Calu3 (cell line): ENCODE results near the gene ACP4. TPM values are rescaled to one million over a fixed set of nuclear protein-coding genes. Genes with fewer than 3 reads are reported as not detected.

Source experiments
- BruUV-seq: library from RNA; stranded (reverse); fragments of 400-500 nt; replicated peaks from 2 replicates; lab custom pipeline; 2021; lab: Mats Ljungman, UMichigan
- CTCF ChIA-PET: fragments of 300-600 bp; sonication (Branson Sonifier 250); formaldehyde crosslinking; loops from one replicate; lab custom pipeline; 2022; ENCODE audit warnings: antibody characterized with exemption; lab: Charles Lee
- DNase-seq: peaks from one replicate; pipeline ENCODE4 v3.0.0; 2022
- H3K27ac Mint-ChIP-seq: one replicate; pipeline ENCODE4 v1.8.0; 2022; ENCODE audit warnings: mixed read lengths; ENCODE audit not compliant: unreplicated experiment
- H3K27me3 Mint-ChIP-seq: one replicate; pipeline ENCODE4 v1.8.0; 2022; ENCODE audit warnings: mixed read lengths; ENCODE audit not compliant: unreplicated experiment
- H3K36me3 Mint-ChIP-seq: one replicate; pipeline ENCODE4 v1.8.0; 2022; ENCODE audit warnings: mild to moderate bottlenecking, moderate library complexity, mixed read lengths; ENCODE audit not compliant: insufficient read depth, unreplicated experiment
- H3K4me1 Mint-ChIP-seq: one replicate; pipeline ENCODE4 v1.8.0; 2022; ENCODE audit warnings: mild to moderate bottlenecking, low read depth, mixed read lengths; ENCODE audit not compliant: unreplicated experiment
- H3K4me3 Mint-ChIP-seq: one replicate; pipeline ENCODE4 v1.8.0; 2022; ENCODE audit warnings: mild to moderate bottlenecking, low read depth, moderate library complexity, mixed read lengths; ENCODE audit not compliant: unreplicated experiment
- H3K9me3 Mint-ChIP-seq: one replicate; pipeline ENCODE4 v1.8.0; 2022; ENCODE audit warnings: low read depth, mixed read lengths; ENCODE audit not compliant: unreplicated experiment
- intact Hi-C: fragments of 100-400 bp; cut with micrococcal nuclease; formaldehyde crosslinking; loops from one replicate; pipeline ENCODE4 v1.10.0; 2022; ENCODE audit not compliant: unreplicated experiment
- total RNA-seq: library from RNA; stranded (reverse); gene quantifications from 2 replicates; pipeline ENCODE4 v1.2.3, GENCODE V29; 2022
- TF ChIP-seq, protein P1 (sequence below): fragments of 200-600 bp; IDR thresholded peaks from one replicate; pipeline ENCODE4 v1.8.0; 2022; ENCODE audit warnings: antibody characterized with exemption; ENCODE audit not compliant: unreplicated experiment

ACP4 gene
- total RNA-seq, 1 experiment from 2014 or later, result not detected

DNA sequence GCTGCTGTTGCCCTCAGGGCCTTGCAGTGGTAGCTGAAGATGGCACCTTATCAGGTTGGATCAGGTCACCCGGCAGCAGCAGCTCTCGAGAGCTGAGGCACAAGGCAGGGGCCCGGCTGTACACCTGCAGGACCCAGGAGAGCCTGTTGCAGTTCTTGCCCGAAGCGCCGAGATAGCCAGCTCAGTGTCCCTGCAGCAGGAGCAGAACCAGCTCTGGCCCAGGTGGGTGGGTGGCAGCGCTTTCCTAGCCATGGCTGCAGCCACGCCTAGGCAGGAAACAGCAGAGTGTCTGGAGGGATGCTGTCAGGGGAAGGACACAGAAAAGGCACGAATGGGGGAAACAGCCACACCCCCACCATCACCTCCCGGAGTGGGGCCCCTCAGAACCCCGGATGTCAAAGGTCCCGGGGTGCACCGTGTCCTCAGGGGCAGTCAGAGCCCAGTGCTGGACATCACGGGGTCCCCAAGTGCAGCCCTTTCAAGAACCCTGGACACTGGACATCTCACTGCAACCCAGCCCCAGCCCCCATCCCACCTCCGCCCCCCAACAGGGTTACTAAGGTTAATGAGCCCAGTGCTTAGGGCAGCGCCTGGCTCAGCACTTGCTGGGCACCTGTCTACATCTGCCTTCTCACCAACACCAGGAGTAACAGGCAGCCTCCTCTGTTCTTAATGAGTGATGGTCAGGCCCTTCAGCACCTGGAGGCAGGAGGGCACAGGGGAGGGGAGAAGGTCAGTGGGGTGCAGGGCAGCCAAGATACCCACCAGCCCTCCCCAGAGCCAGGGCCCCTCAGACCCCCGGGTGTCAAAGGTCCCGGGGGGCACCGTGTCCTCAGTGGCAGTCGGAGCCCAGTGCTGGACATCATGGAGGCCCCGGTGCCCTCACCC is 8.7 kb downstream of the ACP4 start:
- TF ChIP-seq, protein P1, sequence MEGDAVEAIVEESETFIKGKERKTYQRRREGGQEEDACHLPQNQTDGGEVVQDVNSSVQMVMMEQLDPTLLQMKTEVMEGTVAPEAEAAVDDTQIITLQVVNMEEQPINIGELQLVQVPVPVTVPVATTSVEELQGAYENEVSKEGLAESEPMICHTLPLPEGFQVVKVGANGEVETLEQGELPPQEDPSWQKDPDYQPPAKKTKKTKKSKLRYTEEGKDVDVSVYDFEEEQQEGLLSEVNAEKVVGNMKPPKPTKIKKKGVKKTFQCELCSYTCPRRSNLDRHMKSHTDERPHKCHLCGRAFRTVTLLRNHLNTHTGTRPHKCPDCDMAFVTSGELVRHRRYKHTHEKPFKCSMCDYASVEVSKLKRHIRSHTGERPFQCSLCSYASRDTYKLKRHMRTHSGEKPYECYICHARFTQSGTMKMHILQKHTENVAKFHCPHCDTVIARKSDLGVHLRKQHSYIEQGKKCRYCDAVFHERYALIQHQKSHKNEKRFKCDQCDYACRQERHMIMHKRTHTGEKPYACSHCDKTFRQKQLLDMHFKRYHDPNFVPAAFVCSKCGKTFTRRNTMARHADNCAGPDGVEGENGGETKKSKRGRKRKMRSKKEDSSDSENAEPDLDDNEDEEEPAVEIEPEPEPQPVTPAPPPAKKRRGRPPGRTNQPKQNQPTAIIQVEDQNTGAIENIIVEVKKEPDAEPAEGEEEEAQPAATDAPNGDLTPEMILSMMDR, result no peak
- peaks cover 92% of the 10 kb centered on the region for H3K36me3 Mint-ChIP-seq
- H3K9me3 Mint-ChIP-seq, result no peaks in the 10 kb centered on the region
- intact Hi-C loops, result no loop called here
- peaks cover 30% of the 10 kb centered on the region for H3K4me1 Mint-ChIP-seq
- H3K4me3 Mint-ChIP-seq, result no peak overlapping the region
- CTCF ChIA-PET, result no interaction called here
- no peak overlapping the region for H3K27ac Mint-ChIP-seq
- no TSS peak for BruUV-seq
- H3K27me3 Mint-ChIP-seq, result no peaks in the 10 kb centered on the region
- DNase-seq, result no peak

DNA sequence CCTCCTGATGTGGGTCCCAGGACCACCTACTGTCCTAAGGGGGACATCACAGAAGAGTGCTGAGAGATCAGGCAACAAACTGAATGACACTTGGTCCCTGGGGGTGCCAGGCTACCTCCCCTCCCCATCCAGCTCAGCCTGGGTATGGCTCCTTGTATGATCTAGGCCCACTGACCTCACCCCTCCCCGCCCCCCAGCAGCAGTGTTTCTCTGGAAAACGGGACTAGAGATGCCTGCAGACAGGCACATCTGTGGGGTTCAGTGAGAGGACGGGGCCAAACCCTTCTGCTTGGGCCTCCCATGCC is 9.3 kb downstream of the ACP4 start:
- CTCF ChIA-PET, result no interaction called here
- TF ChIP-seq, protein P1, result no peak
- DNase-seq, result no peak
- Mint-ChIP-seq H3K4me1 (peaks cover 32% of the 10 kb centered on the region), H3K27ac (no peak overlapping the region), H3K4me3 (no peak overlapping the region), H3K9me3 (no peaks in the 10 kb centered on the region), H3K27me3 (no peaks in the 10 kb centered on the region), H3K36me3 (peaks cover 92% of the 10 kb centered on the region)
- intact Hi-C loops, result no loop called here
- BruUV-seq, result no TSS peak

DNA sequence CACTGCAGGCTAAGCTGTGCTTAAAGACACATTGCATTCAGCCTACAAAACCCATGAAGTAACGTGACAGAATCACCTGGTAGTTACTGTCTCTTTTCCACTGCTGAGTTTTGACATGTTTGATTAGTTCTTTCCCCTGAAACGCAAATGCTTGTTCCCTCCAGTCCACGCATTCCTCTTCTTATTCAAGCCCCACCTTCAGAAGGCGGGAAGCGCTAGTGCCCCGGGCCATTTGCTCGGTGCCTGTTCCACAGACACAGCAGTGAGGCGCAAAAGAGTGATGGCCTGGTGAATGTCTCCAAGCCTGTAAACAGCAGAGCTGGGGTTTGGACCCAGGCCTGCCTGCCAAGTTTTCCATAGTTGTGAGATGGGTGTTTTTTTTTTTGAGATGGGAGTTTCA is 10.9 kb downstream of the ACP4 start:
- CTCF ChIA-PET, result no interaction called here
- Mint-ChIP-seq H3K27ac (peak overlapping the region; percentile 27), H3K27me3 (no peaks in the 10 kb centered on the region), H3K9me3 (no peaks in the 10 kb centered on the region), H3K4me1 (peaks cover 37% of the 10 kb centered on the region), H3K4me3 (peak overlapping the region; percentile 39), H3K36me3 (peaks cover 86% of the 10 kb centered on the region)
- DNase-seq, result no peak
- intact Hi-C loops, result loop anchor here (5.0 to 10.0 kb wide), 2 partner anchors 214 to 296 kb away; partner anchors contain the start of gene KLK10
- BruUV-seq, result no TSS peak
- TF ChIP-seq, protein P1, result no peak

DNA sequence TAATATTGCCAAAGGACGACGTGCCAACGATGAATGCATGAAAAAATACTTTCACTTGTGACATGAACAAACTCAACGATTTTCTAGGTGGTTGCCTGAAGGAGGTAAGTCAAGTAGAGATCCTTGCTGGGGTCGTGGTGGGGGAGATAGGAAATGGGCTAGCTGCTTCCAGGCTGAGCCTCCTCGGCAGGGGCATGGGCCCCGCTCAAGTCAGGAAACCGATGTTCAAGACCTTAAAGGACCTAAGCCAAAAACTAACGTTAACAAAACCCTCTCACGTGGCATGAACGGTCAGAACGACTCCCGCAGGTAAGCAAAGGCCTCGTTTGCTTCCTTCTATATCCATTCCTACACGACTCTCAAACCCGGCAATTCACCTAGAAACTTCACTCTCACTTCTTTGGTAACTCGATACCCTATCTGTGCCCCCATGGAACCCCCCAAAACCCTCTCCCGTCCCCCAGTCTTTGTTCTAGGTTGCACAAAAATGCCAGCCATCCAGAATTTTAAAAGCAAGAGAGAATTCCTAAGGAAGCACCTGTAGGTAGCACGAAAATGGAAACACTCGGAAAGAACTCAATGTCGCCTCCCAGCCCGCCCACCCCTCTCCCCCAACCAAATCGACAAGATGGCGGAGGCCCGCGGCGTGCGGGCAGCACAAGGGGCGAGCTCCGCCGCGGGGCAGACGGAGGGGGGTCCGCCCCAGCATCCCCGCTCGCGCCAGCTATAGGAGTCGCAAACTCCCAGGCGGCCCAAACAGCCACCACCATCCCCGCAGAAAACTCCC is 13.6 kb downstream of the ACP4 start:
- intact Hi-C loops, result loop anchor here (5.0 to 10.0 kb wide), 2 partner anchors 211 to 293 kb away; partner anchors contain the start of gene KLK10
- no peaks in the 10 kb centered on the region for H3K9me3 Mint-ChIP-seq
- BruUV-seq, result TSS peak; percentile 77
- H3K4me1 Mint-ChIP-seq, result peaks cover 37% of the 10 kb centered on the region
- H3K27me3 Mint-ChIP-seq, result peaks cover 18% of the 10 kb centered on the region
- TF ChIP-seq, protein P1, result no peak
- DNase-seq, result no peak
- peak overlapping the region; percentile 98 for H3K27ac Mint-ChIP-seq
- H3K4me3 Mint-ChIP-seq, result peak overlapping the region; percentile 85
- peaks cover 64% of the 10 kb centered on the region for H3K36me3 Mint-ChIP-seq
- CTCF ChIA-PET, result interaction anchor here (0.5 to 1.8 kb wide), 4 partner anchors 91 to 929 kb away, joined by 3 to 8 read pairs (median 4); no protein-coding TSS in a partner anchor
